GM21360 (cell line): ENCODE measurements around the gene TRUB2.
"Not testable (repeated sequence)": the region's sequence is repeated elsewhere in the genome, so short reads cannot be mapped to it uniquely, and the experiment has no call there.

Experiments
- ATAC-seq: cut with Tn5 transposase; IDR thresholded peaks from one replicate; pipeline ENCODE4 v1.9.1; 2021; ENCODE audit warnings: mild to moderate bottlenecking, moderate library complexity; ENCODE audit not compliant: unreplicated experiment

Gene TRUB2

DNA sequence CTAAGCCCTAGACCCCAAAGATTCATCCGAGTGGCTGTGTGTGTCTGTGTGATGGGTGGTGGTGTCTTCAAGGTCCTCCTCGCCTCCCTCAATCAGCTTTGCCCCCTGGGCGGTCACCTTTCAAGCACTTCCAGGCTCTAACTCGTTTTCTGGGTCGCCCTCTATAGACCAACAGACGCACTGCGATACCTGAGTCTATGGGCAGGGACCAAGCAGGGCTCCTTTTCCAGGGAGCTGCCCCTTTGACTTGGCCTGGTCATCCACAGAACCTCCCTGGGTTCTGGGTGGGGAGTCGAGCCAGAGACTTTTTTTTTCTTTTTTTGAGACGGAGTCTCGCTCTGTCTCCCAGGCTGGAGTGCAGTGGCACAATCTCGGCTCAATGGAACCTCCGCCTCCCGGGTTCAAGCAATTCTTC is 19.2 kb upstream of the TRUB2 start:
- no peak for ATAC-seq

DNA sequence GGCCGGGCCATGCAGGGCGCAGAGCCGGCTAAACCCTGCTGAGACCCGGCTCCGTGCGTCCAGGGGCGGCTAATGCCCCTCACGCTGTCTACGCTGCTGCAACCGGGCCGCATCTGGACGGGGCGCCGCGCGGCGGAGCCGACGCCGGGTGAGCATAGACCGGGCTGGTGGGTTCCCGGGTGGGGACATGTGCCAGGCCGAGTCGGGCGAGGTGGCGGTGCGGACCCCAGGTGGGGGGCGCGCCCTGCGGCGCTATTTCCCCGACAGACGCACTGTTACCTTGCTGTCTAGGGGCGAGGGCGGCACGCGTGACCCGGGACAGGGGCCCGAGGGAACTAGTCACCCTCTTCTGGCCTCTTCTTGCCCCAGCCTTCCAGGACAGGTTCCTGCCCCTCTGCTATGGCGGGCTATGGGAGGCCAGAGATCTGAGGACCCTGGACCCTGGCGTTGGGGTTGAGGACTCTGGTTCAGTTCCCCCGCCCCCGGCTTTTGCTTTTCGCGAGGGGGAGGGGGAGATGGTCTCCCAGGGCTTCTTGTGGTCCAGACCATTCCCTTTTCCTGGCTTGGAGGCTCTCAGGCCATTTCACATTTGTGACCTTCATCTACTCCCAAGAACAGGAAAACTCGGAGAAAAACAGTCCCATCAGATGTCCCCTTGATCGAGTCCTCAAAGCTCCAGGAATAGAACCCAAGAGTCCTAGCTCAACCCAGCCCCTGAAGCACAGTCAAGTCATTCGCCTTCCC is 18.6 kb upstream of the TRUB2 start:
- no peak for ATAC-seq

DNA sequence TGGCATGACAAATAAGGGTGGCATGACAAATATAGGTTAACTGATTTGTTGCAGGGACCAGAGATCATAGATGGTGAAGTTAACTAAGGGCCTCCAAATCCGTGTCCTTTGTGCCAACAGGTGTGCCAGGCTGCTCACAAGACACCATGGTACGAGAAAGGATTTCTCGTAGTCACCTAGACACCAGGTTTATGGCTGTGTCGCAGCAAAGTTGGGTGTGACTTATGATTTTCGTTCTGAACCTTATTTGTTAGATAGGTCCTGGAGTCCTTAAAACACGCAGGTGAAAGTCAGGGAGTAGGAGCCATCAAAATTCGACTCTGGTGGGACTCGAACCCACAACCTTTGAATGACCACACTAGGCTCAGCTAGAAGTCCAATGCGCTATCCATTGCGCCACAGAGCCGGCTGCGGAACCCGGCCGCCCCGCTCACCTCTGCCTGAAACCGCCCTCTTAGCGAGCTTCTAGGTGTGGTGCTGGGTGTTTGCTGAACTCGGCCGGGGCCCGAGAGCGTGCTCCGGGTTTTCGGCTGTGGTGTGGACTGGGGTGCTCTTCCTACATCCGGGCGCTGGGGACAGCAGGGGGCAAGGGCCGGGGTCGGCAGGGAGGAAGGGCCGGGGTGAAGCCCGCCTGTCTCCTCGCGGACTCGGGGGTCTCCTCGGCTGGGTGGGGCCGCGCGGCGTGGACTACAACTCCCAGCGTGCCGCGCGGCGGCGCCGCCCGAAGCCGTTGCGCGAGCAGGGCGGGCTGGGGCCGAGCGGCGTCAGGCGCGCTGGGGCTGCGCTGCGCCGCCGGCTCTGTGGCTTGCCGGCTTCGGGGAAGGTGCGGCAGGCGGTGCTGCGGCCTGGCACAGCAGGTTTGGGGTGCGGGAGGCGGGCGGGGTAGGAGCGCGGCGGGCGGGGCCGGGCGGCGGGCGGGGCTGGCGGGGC is 17.8 kb upstream of the TRUB2 start, which contains the start of gene SLC27A4:
TSS of gene SLC27A4 (plus strand) at position 767 of the 930 bp plus-strand sequence. CDS start 2,606 bp downstream, outside the sequence.
- peak; percentile 64 for ATAC-seq

DNA sequence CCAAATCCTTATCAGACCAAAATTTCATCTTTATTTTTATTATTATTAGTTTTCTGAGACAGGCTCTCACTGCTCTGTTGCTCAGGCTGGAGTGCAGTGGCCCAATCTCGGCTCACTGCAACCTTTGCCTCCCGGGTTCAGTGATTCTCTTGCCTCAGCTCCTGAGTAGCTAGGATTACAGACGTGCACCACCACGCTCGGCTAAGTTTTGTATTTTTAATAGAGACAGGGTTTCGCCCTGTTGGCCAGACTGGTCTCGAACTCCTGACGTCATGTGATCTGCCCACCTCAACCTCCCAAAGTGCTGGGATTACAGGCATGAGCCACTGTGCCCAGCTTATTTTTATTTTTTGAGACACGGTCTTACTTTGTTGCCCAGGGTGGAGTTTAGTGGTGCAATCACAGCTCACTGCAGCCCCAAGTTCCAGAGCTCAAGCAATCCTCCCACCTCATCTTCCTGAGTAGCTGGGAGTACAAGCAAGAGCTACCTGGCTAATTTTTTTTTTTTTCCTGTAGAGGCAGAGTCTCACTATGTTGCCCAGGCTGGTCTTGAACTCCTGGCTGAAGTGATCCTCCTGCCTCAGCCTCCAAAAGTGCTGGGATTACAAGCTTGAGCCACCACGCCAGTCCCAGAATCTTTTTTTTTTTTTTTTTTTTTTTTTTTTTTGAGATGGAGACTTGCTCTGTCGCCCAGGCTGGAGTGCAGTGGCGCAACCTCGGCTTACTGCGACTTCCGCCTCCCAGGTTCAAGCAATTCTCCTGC is 16.8 kb upstream of the TRUB2 start:
- not testable (repeated sequence) for ATAC-seq

DNA sequence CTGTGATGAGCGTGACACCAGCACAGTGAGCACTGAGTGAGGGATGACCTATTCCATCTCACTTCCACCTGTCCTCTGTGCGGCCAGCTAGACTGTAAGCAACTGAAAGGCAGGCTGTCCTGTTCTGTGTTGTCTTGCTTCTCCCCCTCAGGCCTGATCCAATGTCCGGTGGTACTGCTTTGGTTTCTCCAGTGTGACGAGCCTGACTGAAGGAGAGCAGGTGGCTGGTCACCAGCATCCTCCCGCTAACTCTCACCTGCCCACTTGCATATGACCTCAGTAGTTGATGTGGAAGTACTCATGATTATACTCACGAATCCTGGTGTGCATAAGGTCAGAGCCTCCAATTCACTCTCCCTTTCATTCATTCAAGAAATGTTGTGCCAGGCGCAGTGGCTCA is 15.7 kb upstream of the TRUB2 start:
- ATAC-seq: no peak

DNA sequence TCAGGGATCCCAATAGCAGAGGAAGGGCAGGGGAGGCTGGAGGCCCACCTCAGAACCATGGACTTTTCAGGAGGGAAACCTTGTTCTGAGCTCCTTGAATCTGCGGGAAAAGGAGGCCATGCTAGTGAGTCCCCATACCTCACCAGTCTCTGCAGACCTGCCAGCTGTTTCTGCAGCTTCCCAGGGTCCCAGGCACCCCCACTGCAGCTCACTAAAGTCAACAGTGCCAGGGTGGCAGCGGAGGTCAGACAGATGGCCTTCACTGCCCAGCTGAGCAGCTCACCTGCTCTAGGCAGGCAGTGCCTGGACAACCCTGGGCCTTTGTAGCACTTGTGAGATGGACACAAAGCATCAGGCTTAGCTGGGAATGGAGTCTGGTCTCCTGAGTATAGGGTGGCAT is 13.7 kb upstream of the TRUB2 start:
- ATAC-seq: no peak

DNA sequence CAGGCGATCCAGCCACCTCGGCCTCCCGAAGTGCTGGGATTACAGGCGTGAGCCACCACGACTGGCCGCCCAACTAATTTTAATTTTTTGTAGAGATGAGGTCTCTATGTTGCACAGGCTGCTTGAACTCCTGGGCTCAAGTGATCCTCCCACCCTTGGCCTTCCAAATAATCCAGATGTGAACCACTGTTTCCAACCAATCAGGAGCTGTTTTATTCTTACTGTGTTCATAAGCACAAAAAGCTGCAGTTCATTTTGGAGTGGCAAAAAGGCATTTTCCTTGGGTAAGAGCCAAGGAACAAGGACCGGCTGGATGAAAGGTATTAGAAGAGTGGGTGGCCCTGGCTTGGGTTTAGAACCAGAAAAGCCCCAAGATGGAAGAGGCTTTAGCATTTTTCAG is 12.9 kb upstream of the TRUB2 start:
- ATAC-seq: no peak

DNA sequence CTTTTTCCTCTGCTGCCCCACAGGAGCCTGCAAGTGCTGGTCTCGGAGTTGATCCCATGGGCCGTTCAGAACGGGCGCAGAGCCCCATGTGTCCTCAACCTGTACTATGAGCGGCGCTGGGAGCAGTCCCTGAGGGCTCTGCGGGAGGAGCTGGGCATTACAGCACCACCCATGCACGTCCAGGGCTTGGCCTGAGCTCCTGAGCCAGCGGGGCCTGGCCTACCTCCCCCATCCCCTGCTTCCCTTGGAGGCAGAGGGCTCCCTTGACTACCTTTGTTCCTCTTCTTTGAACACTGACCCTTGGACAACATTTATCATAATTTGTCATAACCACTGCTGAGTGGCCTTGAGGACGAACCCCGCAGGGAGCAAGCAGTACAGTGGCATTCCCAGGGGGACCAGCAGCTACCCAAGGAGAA is 11.2 kb upstream of the TRUB2 start:
- no peak for ATAC-seq

DNA sequence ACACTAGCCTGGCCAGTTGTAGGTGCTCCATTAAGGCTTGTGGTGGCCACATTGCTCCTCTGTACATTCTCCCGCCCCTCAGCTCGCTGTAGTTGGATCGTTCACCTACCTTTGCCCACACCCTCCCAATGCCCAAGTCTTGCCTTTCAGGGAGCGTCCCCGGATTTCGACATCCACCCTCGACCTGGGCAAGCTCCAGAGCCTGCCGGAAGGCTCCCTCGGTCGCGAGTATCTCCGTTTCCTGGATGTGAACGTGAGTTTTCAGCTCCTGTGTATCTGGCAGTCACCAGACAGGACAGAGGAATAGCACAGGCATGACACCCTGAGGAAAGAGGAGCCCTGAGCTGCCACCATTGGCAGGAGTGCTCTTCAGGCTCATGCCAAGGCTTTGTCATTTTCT is 3.4 kb upstream of the TRUB2 start:
- ATAC-seq: no peak

DNA sequence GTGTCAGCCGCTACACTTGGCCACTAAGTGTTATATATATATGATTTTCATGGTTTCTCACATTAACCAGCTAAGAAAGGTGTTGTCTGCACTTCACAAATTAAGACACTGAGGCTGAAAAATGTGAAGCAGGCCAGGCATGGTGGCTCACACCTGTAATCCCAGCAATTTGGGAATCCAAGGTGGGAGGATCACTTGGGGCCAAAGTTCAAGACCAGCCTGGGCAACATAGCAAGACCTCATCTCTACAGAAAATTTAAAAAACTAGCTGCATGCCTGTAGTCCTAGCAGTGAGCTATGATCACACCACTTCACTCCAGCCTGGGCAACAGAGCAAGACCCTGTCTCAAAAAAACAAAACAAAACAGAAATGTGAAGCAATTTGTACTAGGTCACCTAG is 2.2 kb upstream of the TRUB2 start:
- no peak for ATAC-seq

DNA sequence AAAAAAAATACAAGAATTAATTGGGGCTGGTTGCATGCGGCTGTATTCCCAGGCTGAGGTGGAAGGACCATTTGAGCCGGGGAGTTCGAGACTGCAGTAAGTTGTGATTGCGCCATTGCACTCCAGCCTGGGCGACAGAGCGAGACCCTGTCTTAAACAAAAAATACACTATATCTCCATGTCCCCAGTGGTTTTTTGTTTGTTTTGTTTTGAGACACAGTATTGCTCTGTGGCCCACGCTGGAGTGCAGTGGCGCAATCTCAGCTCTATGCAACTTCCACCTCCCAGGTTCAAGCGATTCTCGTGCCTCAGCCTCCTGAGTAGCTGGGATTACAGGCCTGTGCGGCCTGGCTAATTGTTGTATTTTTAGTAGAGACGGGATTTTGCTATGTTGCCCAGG is 1.5 kb upstream of the TRUB2 start:
- no peak for ATAC-seq

DNA sequence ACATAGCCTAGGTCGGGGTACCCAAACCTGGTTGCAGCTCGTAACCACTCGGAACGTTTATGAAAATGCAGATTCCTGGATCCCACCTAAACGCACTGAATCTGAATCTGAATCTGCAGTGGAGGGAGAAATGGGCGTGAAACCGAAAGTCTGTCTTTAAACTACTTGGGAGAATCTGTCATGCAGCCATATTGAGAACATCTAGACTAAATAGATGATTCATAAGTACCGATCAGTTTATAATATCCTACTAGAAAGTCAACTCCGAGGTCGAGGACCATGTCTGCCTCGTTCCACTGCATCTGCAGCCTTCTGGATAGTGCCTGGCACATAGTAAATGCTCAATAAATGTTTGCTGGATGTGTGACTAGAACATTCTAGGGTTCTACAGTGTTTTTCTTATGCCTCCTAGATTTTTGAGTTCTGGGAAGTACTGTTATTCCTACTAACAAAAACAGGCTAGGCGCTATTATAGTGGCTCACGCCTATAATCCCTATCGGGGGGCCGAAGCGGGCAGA is 1.0 kb upstream of the TRUB2 start:
- no peak for ATAC-seq

DNA sequence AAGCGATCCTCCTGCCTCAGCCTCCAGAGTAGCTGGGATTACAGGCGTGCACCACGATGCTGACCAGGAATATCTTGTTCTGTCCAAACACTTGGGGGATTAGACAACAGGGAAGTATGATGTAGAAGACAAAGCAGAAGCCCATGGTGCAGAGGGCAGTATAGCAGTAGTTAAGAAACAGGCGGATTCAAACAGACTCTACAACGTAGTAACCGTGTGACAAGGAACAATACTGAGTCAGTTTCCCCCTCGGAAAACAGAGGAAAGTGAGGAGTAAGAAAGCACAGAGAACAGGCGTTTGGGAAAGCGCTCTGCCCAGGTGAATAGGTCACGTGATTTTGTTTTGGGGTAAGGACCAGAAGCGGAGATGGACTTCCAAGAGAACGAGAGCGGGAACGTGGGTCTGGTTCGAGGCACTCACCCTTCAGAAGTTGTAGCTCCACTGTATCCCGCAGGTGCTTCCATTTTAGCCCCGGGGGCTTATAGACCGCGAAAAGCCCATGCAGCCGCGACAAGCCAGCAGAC is 306 bp downstream of the TRUB2 start:
- ATAC-seq: peak; percentile 14

DNA sequence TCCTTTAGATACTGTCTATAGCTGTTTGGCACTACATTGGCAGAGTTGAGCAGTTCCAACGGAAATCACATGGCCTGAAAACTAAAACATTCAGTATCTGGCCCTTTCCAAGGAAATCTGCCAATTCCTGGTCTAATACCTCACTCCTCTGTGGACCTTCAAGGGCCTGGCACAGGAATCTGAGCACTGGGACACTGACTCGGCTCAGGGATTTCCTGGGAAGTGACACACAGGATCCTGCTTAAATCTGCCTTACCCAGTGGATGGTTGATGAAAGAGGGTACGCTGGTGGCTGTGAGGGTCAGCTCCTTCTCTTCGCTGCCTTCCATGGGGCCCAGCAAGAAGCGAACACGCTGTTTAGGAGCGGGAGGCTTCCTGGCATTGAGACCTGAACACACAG is 904 bp downstream of the TRUB2 start:
- ATAC-seq: no peak

DNA sequence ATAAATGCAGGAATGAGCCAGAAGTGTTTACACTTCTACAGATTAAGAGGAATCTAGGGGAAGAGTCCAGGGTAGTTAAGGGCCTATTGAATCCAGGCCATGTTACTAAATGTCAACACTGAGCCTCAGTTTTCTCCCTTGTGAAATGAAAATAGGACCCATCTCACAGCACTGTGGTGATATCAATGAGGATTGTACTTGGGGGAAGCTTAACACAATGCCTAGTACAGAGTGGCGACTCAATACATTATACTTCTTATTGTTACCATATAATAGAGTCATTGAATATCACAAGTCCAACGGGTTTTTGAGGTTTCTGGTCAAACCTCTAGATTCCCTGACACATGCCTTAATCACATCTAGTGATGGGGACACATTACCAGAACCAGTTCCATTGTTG is 4.6 kb downstream of the TRUB2 start:
- ATAC-seq: no peak

DNA sequence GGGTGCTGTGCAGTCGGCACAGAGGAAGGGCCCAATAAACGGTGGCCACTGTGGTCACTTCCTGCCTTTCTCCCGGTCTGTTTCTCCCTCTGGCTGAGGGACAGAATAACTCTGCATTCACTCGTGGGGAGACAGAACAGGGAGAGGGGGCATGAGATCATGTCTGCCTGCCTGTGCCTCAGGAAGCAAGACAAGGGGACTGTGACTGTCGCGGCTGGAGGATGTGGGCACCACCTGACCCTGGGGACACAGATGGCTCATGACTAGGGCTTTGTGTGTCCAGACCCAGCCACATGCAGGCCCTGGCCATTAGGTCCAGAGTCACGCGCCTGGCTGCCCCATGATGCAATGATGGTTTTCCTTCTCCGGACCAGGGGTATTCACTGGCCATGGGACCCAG is 5.8 kb downstream of the TRUB2 start:
- no peak for ATAC-seq

DNA sequence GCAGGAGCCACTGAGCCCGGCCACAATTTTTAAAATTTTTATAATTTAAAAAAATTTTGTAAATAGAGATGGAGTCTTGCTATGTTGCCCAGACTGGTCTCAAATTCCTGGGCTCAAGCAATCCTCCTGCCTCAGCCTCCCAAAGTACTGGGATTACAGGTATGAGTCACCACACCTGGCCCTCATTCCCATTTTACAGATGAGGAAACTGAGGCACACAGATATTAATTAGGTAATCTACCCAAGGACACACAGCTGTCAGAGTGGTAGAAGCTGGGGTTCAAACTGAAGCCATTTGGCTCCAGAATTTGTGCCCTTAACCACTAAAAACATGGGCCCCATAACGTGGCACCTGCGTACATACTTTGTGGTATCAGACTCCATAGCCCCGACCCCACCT is 7.5 kb downstream of the TRUB2 start:
- no peak for ATAC-seq

DNA sequence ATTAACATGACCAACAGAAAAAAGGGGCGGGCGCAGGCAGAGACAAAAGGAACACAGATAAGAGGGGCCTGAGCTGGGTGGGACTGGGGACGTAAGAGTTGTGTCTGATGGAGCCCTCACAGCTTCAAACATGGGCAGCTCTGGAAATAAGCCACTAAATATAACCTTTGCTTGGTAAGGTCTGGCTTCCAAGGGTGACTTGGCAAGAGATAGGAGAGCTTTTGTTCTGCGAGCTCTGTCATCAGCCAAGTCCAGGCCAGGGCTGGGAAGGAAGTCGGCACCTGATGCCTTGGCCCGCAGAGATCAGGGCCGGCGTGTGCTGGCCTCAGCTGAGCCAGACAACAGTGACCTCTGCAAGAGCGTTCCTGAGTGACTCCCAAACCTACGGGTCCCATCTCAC is 11.8 kb downstream of the TRUB2 start:
- no peak for ATAC-seq

DNA sequence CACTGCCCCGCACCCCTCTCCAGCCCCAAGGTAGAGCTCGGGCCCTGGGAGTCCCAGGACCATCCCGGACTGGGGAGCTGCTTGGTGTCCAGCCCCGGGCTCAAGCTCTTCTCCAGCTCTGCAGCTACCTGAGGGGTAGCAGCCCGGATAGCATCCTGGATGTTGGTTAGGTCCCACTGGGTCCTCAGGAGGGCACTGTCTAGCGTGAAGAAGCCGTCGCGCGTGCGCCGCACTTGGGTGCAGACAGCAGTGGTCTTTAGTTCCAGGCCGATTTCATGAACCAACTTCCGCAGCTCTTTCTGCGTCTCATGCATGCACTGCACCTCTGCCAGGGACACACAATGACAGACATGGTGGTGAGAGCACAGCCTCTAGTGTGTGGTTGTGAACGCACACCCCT is 12.7 kb downstream of the TRUB2 start:
- no peak for ATAC-seq

DNA sequence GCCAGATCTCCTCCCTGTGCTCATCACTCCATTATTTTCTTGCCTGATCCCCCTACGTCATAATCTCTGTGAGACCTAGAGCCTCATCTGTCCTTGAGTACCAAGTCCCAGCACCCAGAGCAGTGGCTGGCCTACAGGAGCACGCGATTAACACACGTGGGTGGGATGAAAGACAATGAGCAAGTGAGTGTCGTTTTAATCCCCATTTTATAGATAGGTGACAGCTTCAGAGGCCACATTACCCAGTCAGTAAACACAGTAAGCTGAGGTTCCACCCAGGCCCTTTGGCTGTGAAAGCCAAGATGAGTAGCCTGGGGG is 17.3 kb downstream of the TRUB2 start:
- no peak for ATAC-seq
